Calu3 (cell line): Measurements from ENCODE around the gene TRERF1. TPM values are rescaled to one million over a fixed set of nuclear protein-coding genes. Genes with fewer than 3 reads are reported as not detected.

Source experiments
- BruUV-seq: library from RNA; stranded (reverse); fragments of 400-500 nt; replicated peaks from 2 replicates; lab custom pipeline; 2021; lab: Mats Ljungman, UMichigan
- CTCF ChIA-PET: fragments of 300-600 bp; sonication (Branson Sonifier 250); formaldehyde crosslinking; loops from one replicate; lab custom pipeline; 2022; ENCODE audit warnings: antibody characterized with exemption; lab: Charles Lee
- DNase-seq: peaks from one replicate; pipeline ENCODE4 v3.0.0; 2022
- H3K27ac Mint-ChIP-seq: one replicate; pipeline ENCODE4 v1.8.0; 2022; ENCODE audit warnings: mixed read lengths; ENCODE audit not compliant: unreplicated experiment
- H3K27me3 Mint-ChIP-seq: one replicate; pipeline ENCODE4 v1.8.0; 2022; ENCODE audit warnings: mixed read lengths; ENCODE audit not compliant: unreplicated experiment
- H3K36me3 Mint-ChIP-seq: one replicate; pipeline ENCODE4 v1.8.0; 2022; ENCODE audit warnings: mild to moderate bottlenecking, moderate library complexity, mixed read lengths; ENCODE audit not compliant: insufficient read depth, unreplicated experiment
- H3K4me1 Mint-ChIP-seq: one replicate; pipeline ENCODE4 v1.8.0; 2022; ENCODE audit warnings: mild to moderate bottlenecking, low read depth, mixed read lengths; ENCODE audit not compliant: unreplicated experiment
- H3K4me3 Mint-ChIP-seq: one replicate; pipeline ENCODE4 v1.8.0; 2022; ENCODE audit warnings: mild to moderate bottlenecking, low read depth, moderate library complexity, mixed read lengths; ENCODE audit not compliant: unreplicated experiment
- H3K9me3 Mint-ChIP-seq: one replicate; pipeline ENCODE4 v1.8.0; 2022; ENCODE audit warnings: low read depth, mixed read lengths; ENCODE audit not compliant: unreplicated experiment
- intact Hi-C: fragments of 100-400 bp; cut with micrococcal nuclease; formaldehyde crosslinking; loops from one replicate; pipeline ENCODE4 v1.10.0; 2022; ENCODE audit not compliant: unreplicated experiment
- total RNA-seq: library from RNA; stranded (reverse); gene quantifications from 2 replicates; pipeline ENCODE4 v1.2.3, GENCODE V29; 2022
- TF ChIP-seq, protein P1 (sequence below): fragments of 200-600 bp; IDR thresholded peaks from one replicate; pipeline ENCODE4 v1.8.0; 2022; ENCODE audit warnings: antibody characterized with exemption; ENCODE audit not compliant: unreplicated experiment

Gene TRERF1
- total RNA-seq, 1 experiment from 2014 or later = 1.4 TPM

DNA sequence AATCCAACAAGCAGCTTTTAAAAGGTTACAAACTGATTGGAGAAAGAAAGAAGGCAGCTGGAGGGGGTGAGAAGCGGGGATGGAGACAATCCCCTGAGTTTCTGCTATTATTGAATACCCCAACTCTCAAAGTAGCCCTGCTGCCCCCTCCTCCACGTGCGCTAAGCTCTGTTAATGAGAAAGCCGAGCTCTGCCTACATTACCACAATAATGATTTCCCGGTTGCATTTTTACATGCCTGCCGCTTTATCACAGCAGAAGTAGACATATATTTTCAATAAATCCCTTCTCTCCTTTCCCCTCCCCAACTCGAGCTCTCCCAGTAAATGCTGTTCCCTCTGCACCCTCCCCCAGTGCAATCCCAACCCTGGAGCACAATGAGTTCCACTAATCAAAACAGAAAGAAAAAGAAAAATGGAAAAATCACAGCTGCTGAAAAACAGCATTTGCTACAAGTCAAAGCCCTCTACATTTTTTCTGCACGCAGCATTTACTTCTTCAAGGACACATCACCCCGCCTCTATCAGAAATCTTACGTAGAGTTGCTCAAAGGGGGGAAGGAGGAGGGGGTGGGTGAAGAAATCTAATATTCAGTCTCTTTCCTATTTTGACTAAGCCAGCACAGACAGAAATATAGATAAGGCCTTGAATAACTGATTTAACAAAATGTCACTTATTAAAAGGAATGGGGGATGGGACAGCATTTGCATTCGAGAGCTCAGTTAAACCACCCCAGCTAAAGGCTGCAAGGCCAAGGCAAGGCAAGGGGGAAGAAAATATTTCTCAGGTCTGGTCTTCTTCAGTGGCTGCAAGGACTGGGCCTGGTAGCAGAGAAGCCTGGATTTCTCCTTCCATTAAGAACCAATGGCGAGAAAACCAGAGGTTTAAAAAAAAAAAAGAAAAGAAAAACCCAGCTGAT, 10.7 kb downstream of the TRERF1 start:
- CTCF ChIA-PET = interaction anchor here (0.6 to 0.9 kb wide), 2 partner anchors 8 to 22 kb away, joined by 3 to 5 read pairs; no protein-coding TSS in a partner anchor
- no peak overlapping the region for H3K27ac Mint-ChIP-seq

DNA sequence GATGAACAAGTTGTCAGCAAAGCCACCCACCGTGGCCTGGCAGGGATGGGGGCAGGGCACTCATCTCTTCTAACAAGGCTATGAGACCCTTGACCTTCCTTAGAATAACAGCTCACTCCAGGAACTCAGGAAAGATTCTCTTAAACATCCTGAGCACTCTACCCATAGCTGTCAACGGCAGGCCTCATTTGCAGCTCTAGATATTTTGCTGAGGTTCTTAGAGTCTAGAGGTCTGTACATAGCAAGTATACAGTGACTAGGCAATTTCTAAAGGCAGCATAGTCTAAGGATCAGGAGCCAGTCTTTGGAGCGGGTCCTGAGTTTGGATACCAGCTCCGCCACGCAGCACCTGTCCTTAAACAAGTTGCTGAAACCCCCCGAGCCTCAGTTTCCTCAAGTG, 11.7 kb downstream of the TRERF1 start:
- intact Hi-C loops = no loop called here
- no peak overlapping the region for H3K27ac Mint-ChIP-seq
- TF ChIP-seq, protein P1, sequence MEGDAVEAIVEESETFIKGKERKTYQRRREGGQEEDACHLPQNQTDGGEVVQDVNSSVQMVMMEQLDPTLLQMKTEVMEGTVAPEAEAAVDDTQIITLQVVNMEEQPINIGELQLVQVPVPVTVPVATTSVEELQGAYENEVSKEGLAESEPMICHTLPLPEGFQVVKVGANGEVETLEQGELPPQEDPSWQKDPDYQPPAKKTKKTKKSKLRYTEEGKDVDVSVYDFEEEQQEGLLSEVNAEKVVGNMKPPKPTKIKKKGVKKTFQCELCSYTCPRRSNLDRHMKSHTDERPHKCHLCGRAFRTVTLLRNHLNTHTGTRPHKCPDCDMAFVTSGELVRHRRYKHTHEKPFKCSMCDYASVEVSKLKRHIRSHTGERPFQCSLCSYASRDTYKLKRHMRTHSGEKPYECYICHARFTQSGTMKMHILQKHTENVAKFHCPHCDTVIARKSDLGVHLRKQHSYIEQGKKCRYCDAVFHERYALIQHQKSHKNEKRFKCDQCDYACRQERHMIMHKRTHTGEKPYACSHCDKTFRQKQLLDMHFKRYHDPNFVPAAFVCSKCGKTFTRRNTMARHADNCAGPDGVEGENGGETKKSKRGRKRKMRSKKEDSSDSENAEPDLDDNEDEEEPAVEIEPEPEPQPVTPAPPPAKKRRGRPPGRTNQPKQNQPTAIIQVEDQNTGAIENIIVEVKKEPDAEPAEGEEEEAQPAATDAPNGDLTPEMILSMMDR = no peak
- peaks cover 8% of the 10 kb centered on the region for H3K4me1 Mint-ChIP-seq
- H3K4me3 Mint-ChIP-seq = no peak overlapping the region
- no peaks in the 10 kb centered on the region for H3K9me3 Mint-ChIP-seq
- H3K36me3 Mint-ChIP-seq = no peaks in the 10 kb centered on the region
- BruUV-seq = no TSS peak
- DNase-seq = no peak
- H3K27me3 Mint-ChIP-seq = peaks cover 12% of the 10 kb centered on the region
- CTCF ChIA-PET = no interaction called here

More for the DNA sequence above, 10.7 kb downstream of the TRERF1 start:
- Mint-ChIP-seq H3K9me3 (no peaks in the 10 kb centered on the region), H3K36me3 (no peaks in the 10 kb centered on the region), H3K4me3 (no peak overlapping the region), H3K27me3 (peaks cover 22% of the 10 kb centered on the region), H3K4me1 (peaks cover 8% of the 10 kb centered on the region)
- BruUV-seq = no TSS peak
- no peak for DNase-seq
- intact Hi-C loops = no loop called here
- TF ChIP-seq, protein P1 = no peak

DNA sequence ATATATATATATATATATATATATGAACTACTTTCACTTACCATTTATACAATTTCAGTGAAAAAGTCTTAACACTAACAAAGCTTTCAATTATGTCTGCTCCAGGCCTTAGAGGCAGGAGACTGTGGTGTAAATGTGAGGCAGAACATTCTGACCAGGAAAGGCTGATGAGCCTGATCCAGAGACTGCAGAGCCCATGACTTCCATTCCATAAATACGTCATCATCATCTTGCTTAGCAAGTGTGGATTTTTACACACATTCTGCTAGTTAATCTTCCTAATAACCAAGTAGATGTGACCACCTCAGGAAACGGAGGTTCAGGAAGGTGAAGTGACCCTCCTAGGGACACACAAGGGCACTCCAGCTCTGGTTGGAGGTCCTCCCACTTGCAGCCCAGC, 14.9 kb downstream of the TRERF1 start:
- no peak overlapping the region for H3K4me3 Mint-ChIP-seq
- no TSS peak for BruUV-seq
- TF ChIP-seq, protein P1 = no peak
- no peaks in the 10 kb centered on the region for H3K36me3 Mint-ChIP-seq
- no peak overlapping the region for H3K27ac Mint-ChIP-seq
- DNase-seq = no peak
- no peaks in the 10 kb centered on the region for H3K27me3 Mint-ChIP-seq
- peaks cover 7% of the 10 kb centered on the region for H3K9me3 Mint-ChIP-seq
- H3K4me1 Mint-ChIP-seq = no peaks in the 10 kb centered on the region
- intact Hi-C loops = no loop called here
- CTCF ChIA-PET = no interaction called here

DNA sequence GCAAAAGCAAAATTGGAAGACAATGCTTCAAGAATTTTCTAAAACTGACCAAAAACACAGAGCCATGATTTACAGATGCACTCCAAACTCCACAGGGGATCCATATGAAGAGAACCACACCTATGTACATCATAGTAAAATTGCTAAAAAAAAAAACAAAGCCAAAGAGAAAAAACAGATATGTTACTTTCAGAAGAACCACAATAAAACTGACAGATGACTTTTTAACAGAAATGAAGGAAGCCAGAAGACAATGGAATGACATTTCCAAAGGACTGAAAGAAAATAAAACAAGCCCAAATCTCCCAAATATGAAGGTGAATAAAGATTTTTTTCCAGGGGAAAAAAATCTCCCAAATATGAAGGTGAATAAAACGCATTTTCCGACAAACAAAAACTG, 17.5 kb downstream of the TRERF1 start:
- no peaks in the 10 kb centered on the region for H3K36me3 Mint-ChIP-seq
- no peaks in the 10 kb centered on the region for H3K27me3 Mint-ChIP-seq
- no peak overlapping the region for H3K4me3 Mint-ChIP-seq
- no peak for DNase-seq
- CTCF ChIA-PET = interaction anchor here (0.7 kb wide), 1 partner anchor 14 kb away, joined by 3 read pairs; no protein-coding TSS in a partner anchor
- no peak overlapping the region for H3K27ac Mint-ChIP-seq
- TF ChIP-seq, protein P1 = no peak
- intact Hi-C loops = no loop called here
- H3K9me3 Mint-ChIP-seq = peaks cover 7% of the 10 kb centered on the region
- H3K4me1 Mint-ChIP-seq = no peaks in the 10 kb centered on the region
- BruUV-seq = no TSS peak
